Activated T-cell treated with anti-CD3 and anti-CD28 coated beads, Interleukin-2, amount 50 U/mL, for 48 hours (primary cell): ENCODE results near the gene CTSA.

ENCODE experiments used
- DNase-seq, 2 experiments: peaks; one replicate each; pipeline ENCODE4 v3.0.0-alpha.2; 2020

The CTSA gene

GRCh38 chr20:45944151-45944964 is 53.2 kb downstream of the CTSA start:
- DNase-seq, result no peak

DNA sequence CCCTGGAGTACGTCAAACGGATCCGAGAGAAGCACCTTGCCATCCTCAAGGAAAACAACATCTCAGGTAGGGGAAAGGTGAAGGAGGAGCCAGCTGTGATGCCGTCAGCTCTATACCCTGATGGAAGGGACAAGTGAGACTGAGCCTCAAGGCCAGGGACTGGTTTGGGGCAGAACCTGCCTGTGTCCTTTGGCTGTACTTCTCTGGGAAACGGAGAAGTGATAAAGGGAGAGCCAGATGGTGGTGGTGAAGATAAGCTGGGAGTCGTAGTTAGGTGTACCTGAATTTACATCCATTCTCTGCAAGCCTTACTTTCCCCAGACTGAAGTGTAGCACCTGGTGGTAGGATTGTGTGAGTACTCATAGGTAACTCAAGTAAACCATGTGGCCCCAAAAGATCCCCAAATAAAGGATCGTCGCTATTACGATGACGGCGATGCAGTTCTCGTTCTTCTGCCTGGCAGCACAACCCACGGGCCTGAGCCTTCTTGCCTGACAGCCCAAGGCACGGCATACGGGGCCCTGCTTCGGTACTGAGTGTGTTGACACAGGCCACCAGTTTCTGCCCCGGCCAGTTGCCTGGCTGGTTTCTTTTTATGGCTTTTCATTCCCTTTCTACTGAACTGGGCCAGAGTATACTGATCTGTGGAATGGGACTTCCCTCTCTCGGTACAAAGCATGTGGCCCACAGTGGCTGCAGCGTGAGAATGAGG is 54.0 kb downstream of the CTSA start:
- DNase-seq, result no peak

- DNase-seq, result no peak
Measured at GRCh38 chr20:45945678-45946148, 54.6 kb downstream of the CTSA start.

GRCh38 chr20:45946149-45946970 is 55.2 kb downstream of the CTSA start:
- peak; percentile 61 for DNase-seq

DNA sequence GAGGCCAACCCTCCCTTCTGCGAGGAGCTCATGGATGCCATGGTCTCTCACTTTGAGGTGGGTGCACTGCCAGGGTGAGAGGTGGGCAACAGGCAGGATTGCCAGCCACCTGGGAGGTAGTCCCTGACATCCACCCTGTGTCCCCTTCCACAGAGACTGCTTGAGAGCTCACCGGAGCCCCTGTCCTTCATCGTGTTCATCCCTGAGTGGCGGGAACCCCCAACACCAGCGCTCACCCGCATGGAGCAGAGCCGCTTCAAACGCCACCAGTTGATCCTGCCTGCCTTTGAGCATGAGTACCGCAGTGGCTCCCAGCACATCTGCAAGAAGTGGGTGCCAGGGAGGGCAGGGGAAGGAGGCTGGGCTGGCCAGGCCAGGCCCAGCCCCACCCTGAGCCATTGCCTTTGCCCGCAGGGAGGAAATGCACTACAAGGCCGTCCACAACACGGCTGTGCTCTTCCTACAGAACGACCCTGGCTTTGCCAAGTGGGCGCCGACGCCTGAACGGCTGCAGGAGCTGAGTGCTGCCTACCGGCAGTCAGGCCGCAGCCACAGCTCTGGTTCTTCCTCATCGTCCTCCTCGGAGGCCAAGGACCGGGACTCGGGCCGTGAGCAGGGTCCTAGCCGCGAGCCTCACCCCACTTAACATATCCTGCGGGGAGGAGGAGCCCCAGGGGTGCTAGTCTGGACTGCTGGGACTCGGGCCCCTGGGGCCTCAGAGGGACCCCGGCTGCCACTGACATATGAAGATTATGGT is 56.2 kb downstream of the CTSA start:
- DNase-seq, result no peak

DNA sequence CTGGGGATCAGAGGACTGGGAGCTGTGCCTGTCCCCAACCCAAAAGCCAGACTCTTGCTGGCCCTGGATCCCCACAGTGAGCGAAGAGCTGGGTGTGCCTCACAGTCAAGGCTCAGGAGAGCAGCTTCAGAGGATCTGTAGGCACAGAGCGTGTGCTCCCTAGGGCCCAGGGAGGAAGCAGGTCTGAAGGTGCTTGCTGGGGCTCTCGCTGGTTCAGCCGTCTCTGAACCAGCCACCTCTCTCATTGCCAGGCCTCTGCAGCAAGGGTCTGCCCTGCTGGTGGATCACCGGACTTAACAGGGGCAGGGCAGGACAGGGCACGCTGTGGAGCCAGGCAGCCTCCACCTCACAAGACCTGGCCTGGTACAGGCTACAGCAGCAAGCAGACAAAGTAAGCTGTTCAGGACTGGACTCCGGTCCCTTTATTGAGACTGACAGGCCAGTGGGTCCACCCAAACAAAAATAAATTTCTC is 57.2 kb downstream of the CTSA start:
- no peak for DNase-seq
